GM10248 (cell line): Measurements from ENCODE around the gene HNF4A.

Experiments used
- CTCF ChIA-PET: fragments of 300-600 bp; sonication (Branson Sonifier 250); formaldehyde crosslinking; extraction: SDS; loops from one replicate; lab custom pipeline; 2021; ENCODE audit warnings: antibody characterized with exemption; lab: Yijun Ruan, JAX
- POLR2A ChIA-PET: fragments of 350-650 bp; sonication (Branson Sonifier 250); formaldehyde crosslinking; extraction: SDS; loops from one replicate; lab custom pipeline; 2020; ENCODE audit warnings: antibody characterized with exemption; lab: Yijun Ruan, JAX
- DNase-seq: peaks from one replicate; pipeline ENCODE4 v3.0.0; 2012; ENCODE audit errors: extremely low spot score
- CTCF ChIP-seq: IDR thresholded peaks from 2 replicates; pipeline ENCODE4 v1.5.1; 2012; ENCODE audit warnings: mild to moderate bottlenecking, low read depth; ENCODE audit errors: extremely low read depth, missing control alignments, control extremely low read depth

Gene HNF4A

GRCh38 chr20:44362466-44362940, 7.0 kb downstream of the HNF4A start:
- ChIA-PET CTCF (no interaction called here), POLR2A (no interaction called here)
- DNase-seq, result no peak
- no peak for TF ChIP-seq CTCF

GRCh38 chr20:44364068-44364467, 8.6 kb downstream of the HNF4A start:
- POLR2A ChIA-PET, result no interaction called here
- DNase-seq, result no peak
- no peak for TF ChIP-seq CTCF
- CTCF ChIA-PET, result no interaction called here

GRCh38 chr20:44364780-44365179, 9.3 kb downstream of the HNF4A start:
- TF ChIP-seq CTCF, result no peak
- ChIA-PET POLR2A (no interaction called here), CTCF (interaction anchor here (1.5 kb wide), 1 partner anchor 54 kb away, joined by 3 read pairs; the partner anchor contains the start of gene FITM2)
- DNase-seq, result no peak

GRCh38 chr20:44367746-44368145, 12.2 kb downstream of the HNF4A start:
- POLR2A ChIA-PET, result no interaction called here
- CTCF ChIA-PET, result interaction anchor here (0.7 to 2.5 kb wide), 3 partner anchors 17 to 178 kb away, joined by 3 to 11 read pairs (median 3); no protein-coding TSS in a partner anchor
- no peak for DNase-seq
- no peak for TF ChIP-seq CTCF

GRCh38 chr20:44370639-44371218, 15.2 kb downstream of the HNF4A start:
- DNase-seq, result no peak
- ChIA-PET POLR2A (no interaction called here), CTCF (interaction anchor here (0.9 to 1.0 kb wide), 2 partner anchors 14 to 45 kb away, joined by 3 read pairs; no protein-coding TSS in a partner anchor)
- no peak for TF ChIP-seq CTCF

GRCh38 chr20:44382641-44383040, 27.1 kb downstream of the HNF4A start:
- ChIA-PET POLR2A (interaction anchor here (0.6 kb wide), 1 partner anchor 171 kb away, joined by 3 read pairs; no protein-coding TSS in a partner anchor), CTCF (interaction anchor here (1.3 to 6.6 kb wide), 8 partner anchors 8 to 301 kb away, joined by 3 to 113 read pairs (median 7); no protein-coding TSS in a partner anchor)
- no peak for DNase-seq

More at GRCh38 chr20:44382641-44383040, 27.1 kb downstream of the HNF4A start:
- no peak for TF ChIP-seq CTCF
